GM10248 (cell line): ENCODE measurements around the gene PROSER3.
A peak's percentile ranks its signal among the peaks of the same experiment; 100 is the strongest.

Source experiments
- CTCF ChIA-PET: fragments of 300-600 bp; sonication (Branson Sonifier 250); formaldehyde crosslinking; extraction: SDS; loops from one replicate; lab custom pipeline; 2021; ENCODE audit warnings: antibody characterized with exemption; lab: Yijun Ruan, JAX
- POLR2A ChIA-PET: fragments of 350-650 bp; sonication (Branson Sonifier 250); formaldehyde crosslinking; extraction: SDS; loops from one replicate; lab custom pipeline; 2020; ENCODE audit warnings: antibody characterized with exemption; lab: Yijun Ruan, JAX
- DNase-seq: peaks from one replicate; pipeline ENCODE4 v3.0.0; 2012; ENCODE audit errors: extremely low spot score
- TF ChIP-seq, protein P1 (sequence below): IDR thresholded peaks from 2 replicates; pipeline ENCODE4 v1.5.1; 2012; ENCODE audit warnings: mild to moderate bottlenecking, low read depth; ENCODE audit errors: extremely low read depth, missing control alignments, control extremely low read depth

PROSER3 gene

GRCh38 chr19:35713904-35714495, 44.0 kb upstream of the PROSER3 start:
- ChIA-PET POLR2A (interaction anchor here (1.1 to 5.0 kb wide), 2 partner anchors 12 to 19 kb away, joined by 3 to 42 read pairs; no protein-coding TSS in a partner anchor), CTCF (interaction anchor here (0.7 to 6.0 kb wide), 6 partner anchors 14 to 217 kb away, joined by 3 to 184 read pairs (median 4); partner anchors contain the start of gene ZBTB32)
- TF ChIP-seq, protein P1, sequence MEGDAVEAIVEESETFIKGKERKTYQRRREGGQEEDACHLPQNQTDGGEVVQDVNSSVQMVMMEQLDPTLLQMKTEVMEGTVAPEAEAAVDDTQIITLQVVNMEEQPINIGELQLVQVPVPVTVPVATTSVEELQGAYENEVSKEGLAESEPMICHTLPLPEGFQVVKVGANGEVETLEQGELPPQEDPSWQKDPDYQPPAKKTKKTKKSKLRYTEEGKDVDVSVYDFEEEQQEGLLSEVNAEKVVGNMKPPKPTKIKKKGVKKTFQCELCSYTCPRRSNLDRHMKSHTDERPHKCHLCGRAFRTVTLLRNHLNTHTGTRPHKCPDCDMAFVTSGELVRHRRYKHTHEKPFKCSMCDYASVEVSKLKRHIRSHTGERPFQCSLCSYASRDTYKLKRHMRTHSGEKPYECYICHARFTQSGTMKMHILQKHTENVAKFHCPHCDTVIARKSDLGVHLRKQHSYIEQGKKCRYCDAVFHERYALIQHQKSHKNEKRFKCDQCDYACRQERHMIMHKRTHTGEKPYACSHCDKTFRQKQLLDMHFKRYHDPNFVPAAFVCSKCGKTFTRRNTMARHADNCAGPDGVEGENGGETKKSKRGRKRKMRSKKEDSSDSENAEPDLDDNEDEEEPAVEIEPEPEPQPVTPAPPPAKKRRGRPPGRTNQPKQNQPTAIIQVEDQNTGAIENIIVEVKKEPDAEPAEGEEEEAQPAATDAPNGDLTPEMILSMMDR, result no peak
- DNase-seq, result no peak

- POLR2A ChIA-PET, result interaction anchor here (5.0 kb wide), 1 partner anchor 12 kb away, joined by 42 read pairs; no protein-coding TSS in a partner anchor
- TF ChIP-seq, protein P1, result peak; percentile 45
- CTCF ChIA-PET, result interaction anchor here (0.7 to 6.0 kb wide), 8 partner anchors 15 to 216 kb away, joined by 3 to 184 read pairs (median 4); partner anchors contain the start of genes PSENEN, U2AF1L4 and ZBTB32
- DNase-seq, result peak; percentile 57
Observed at GRCh38 chr19:35714601-35715354, 43.2 kb upstream of the PROSER3 start.

GRCh38 chr19:35715355-35715809, 42.6 kb upstream of the PROSER3 start:
- DNase-seq, result no peak
- POLR2A ChIA-PET, result interaction anchor here (0.7 kb wide), 1 partner anchor 19 kb away, joined by 4 read pairs; no protein-coding TSS in a partner anchor
- TF ChIP-seq, protein P1, result no peak
- CTCF ChIA-PET, result interaction anchor here (1.0 to 6.0 kb wide), 7 partner anchors 16 to 167 kb away, joined by 3 to 184 read pairs (median 4); partner anchors contain the start of genes LIN37, PSENEN, U2AF1L4 and ZBTB32

- TF ChIP-seq, protein P1, result no peak
- POLR2A ChIA-PET, result interaction anchor here (0.7 kb wide), 1 partner anchor 20 kb away, joined by 4 read pairs; no protein-coding TSS in a partner anchor
- CTCF ChIA-PET, result interaction anchor here (1.1 to 6.0 kb wide), 3 partner anchors 17 to 32 kb away, joined by 3 to 184 read pairs (median 4); partner anchors contain the start of genes LIN37, PSENEN, U2AF1L4 and ZBTB32
- DNase-seq, result no peak
Observed at GRCh38 chr19:35715981-35716800, 41.8 kb upstream of the PROSER3 start.

- ChIA-PET CTCF (interaction anchor here (1.0 to 6.0 kb wide), 2 partner anchors 17 to 24 kb away, joined by 3 to 184 read pairs; partner anchors contain the start of gene ZBTB32), POLR2A (interaction anchor here (0.6 kb wide), 1 partner anchor 23 kb away, joined by 3 read pairs; no protein-coding TSS in a partner anchor)
- DNase-seq, result peak; percentile 78
- TF ChIP-seq, protein P1, result peak; percentile 78
Observed at GRCh38 chr19:35716801-35717664, 40.9 kb upstream of the PROSER3 start.
